ENCODE results near the gene FAM20A.
A peak's percentile ranks its signal among the peaks of the same experiment; 100 is the strongest.
"Not testable (repeated sequence)": the region's sequence is repeated elsewhere in the genome, so short reads cannot be mapped to it uniquely, and the experiment has no call there.

FAM20A gene

GRCh38 chr17:68531252-68531651 lies 69.9 kb downstream of the FAM20A start:
- H3K36me3 ChIP-seq (ENCODE audit: control insufficient read depth in 1 of 2, insufficient read depth in 2 of 2, low read length in 2 of 2) = peaks cover 45 to 87% of the 10 kb centered on the region in 2 donors
- no peak overlapping the region for H3K4me3 ChIP-seq (ENCODE audit: low read depth in 1 of 2, low read length in 2 of 2)
- no peaks in the 10 kb centered on the region for H3K27me3 ChIP-seq (ENCODE audit: control insufficient read depth in 1 of 2, insufficient read depth in 2 of 2, low read length in 2 of 2)
- H3K4me1 ChIP-seq (ENCODE audit: control insufficient read depth in 1 of 2, insufficient read depth in 2 of 2, low read length in 2 of 2) = peaks cover 0 to 12% of the 10 kb centered on the region in 2 donors
- no peak overlapping the region for H3K27ac ChIP-seq (ENCODE audit: low read depth, low read length)
- no peak overlapping the region for H3K9ac ChIP-seq (ENCODE audit: low read depth in 1 of 2, low read length in 2 of 2)
- no peaks in the 10 kb centered on the region for H3K9me3 ChIP-seq (ENCODE audit: control insufficient read depth in 1 of 2, low read length in 2 of 2)

- peaks cover 56 to 88% of the 10 kb centered on the region in 2 donors for H3K36me3 ChIP-seq (ENCODE audit: control insufficient read depth in 1 of 2, insufficient read depth in 2 of 2, low read length in 2 of 2)
- H3K27me3 ChIP-seq (ENCODE audit: control insufficient read depth in 1 of 2, insufficient read depth in 2 of 2, low read length in 2 of 2) = no peaks in the 10 kb centered on the region
- no peak overlapping the region for H3K9ac ChIP-seq (ENCODE audit: low read depth in 1 of 2, low read length in 2 of 2)
- peaks cover 0 to 12% of the 10 kb centered on the region in 2 donors for H3K4me1 ChIP-seq (ENCODE audit: control insufficient read depth in 1 of 2, insufficient read depth in 2 of 2, low read length in 2 of 2)
- no peaks in the 10 kb centered on the region for H3K9me3 ChIP-seq (ENCODE audit: control insufficient read depth in 1 of 2, low read length in 2 of 2)
- no peak overlapping the region for H3K27ac ChIP-seq (ENCODE audit: low read depth, low read length)
- no peak overlapping the region for H3K4me3 ChIP-seq (ENCODE audit: low read depth in 1 of 2, low read length in 2 of 2)
Observed at GRCh38 chr17:68527314-68527713, 73.9 kb downstream of the FAM20A start.

GRCh38 chr17:68526548-68526947 lies 74.6 kb downstream of the FAM20A start:
- Histone ChIP-seq H3K9ac (ENCODE audit: low read depth in 1 of 2, low read length in 2 of 2) (no peak overlapping the region), H3K27ac (ENCODE audit: low read depth, low read length) (no peak overlapping the region), H3K9me3 (ENCODE audit: control insufficient read depth in 1 of 2, low read length in 2 of 2) (no peaks in the 10 kb centered on the region), H3K4me3 (ENCODE audit: low read depth in 1 of 2, low read length in 2 of 2) (no peak overlapping the region), H3K27me3 (ENCODE audit: control insufficient read depth in 1 of 2, insufficient read depth in 2 of 2, low read length in 2 of 2) (no peaks in the 10 kb centered on the region), H3K36me3 (ENCODE audit: control insufficient read depth in 1 of 2, insufficient read depth in 2 of 2, low read length in 2 of 2) (peaks cover 56 to 83% of the 10 kb centered on the region in 2 donors), H3K4me1 (ENCODE audit: control insufficient read depth in 1 of 2, insufficient read depth in 2 of 2, low read length in 2 of 2) (peaks cover 0 to 12% of the 10 kb centered on the region in 2 donors)

GRCh38 chr17:68522266-68522665 lies 78.9 kb downstream of the FAM20A start:
- H3K27me3 ChIP-seq (ENCODE audit: control insufficient read depth in 1 of 2, insufficient read depth in 2 of 2, low read length in 2 of 2) = no peaks in the 10 kb centered on the region
- peaks cover 5 to 18% of the 10 kb centered on the region in 2 donors for H3K4me1 ChIP-seq (ENCODE audit: control insufficient read depth in 1 of 2, insufficient read depth in 2 of 2, low read length in 2 of 2)
- H3K4me3 ChIP-seq (ENCODE audit: low read depth in 1 of 2, low read length in 2 of 2) = no peak overlapping the region
- no peak overlapping the region for H3K9ac ChIP-seq (ENCODE audit: low read depth in 1 of 2, low read length in 2 of 2)
- H3K36me3 ChIP-seq (ENCODE audit: control insufficient read depth in 1 of 2, insufficient read depth in 2 of 2, low read length in 2 of 2) = peaks cover 29 to 72% of the 10 kb centered on the region in 2 donors
- H3K27ac ChIP-seq (ENCODE audit: low read depth, low read length) = no peak overlapping the region
- H3K9me3 ChIP-seq (ENCODE audit: control insufficient read depth in 1 of 2, low read length in 2 of 2) = no peaks in the 10 kb centered on the region

- no peaks in the 10 kb centered on the region for H3K9me3 ChIP-seq (ENCODE audit: control insufficient read depth in 1 of 2, low read length in 2 of 2)
- H3K9ac ChIP-seq (ENCODE audit: low read depth in 1 of 2, low read length in 2 of 2) = no peak overlapping the region
- peaks cover 10 to 14% of the 10 kb centered on the region in 2 donors for H3K4me1 ChIP-seq (ENCODE audit: control insufficient read depth in 1 of 2, insufficient read depth in 2 of 2, low read length in 2 of 2)
- peaks cover 20 to 67% of the 10 kb centered on the region in 2 donors for H3K36me3 ChIP-seq (ENCODE audit: control insufficient read depth in 1 of 2, insufficient read depth in 2 of 2, low read length in 2 of 2)
- no peaks in the 10 kb centered on the region for H3K27me3 ChIP-seq (ENCODE audit: control insufficient read depth in 1 of 2, insufficient read depth in 2 of 2, low read length in 2 of 2)
- no peak overlapping the region for H3K27ac ChIP-seq (ENCODE audit: low read depth, low read length)
- no peak overlapping the region for H3K4me3 ChIP-seq (ENCODE audit: low read depth in 1 of 2, low read length in 2 of 2)
Observed at GRCh38 chr17:68519911-68520310, 81.3 kb downstream of the FAM20A start.

- H3K27ac ChIP-seq (ENCODE audit: low read depth, low read length) = not testable (repeated sequence)
Observed at GRCh38 chr17:68519051-68519450, 82.1 kb downstream of the FAM20A start.

GRCh38 chr17:68518063-68518815 lies 82.9 kb downstream of the FAM20A start:
- Histone ChIP-seq H3K4me3 (ENCODE audit: low read depth in 1 of 2, low read length in 2 of 2) (no peak overlapping the region), H3K27me3 (ENCODE audit: control insufficient read depth in 1 of 2, insufficient read depth in 2 of 2, low read length in 2 of 2) (no peaks in the 10 kb centered on the region), H3K27ac (ENCODE audit: low read depth, low read length) (no peak overlapping the region), H3K9ac (ENCODE audit: low read depth in 1 of 2, low read length in 2 of 2) (no peak overlapping the region), H3K36me3 (ENCODE audit: control insufficient read depth in 1 of 2, insufficient read depth in 2 of 2, low read length in 2 of 2) (peaks cover 13 to 58% of the 10 kb centered on the region in 2 donors), H3K9me3 (ENCODE audit: control insufficient read depth in 1 of 2, low read length in 2 of 2) (no peaks in the 10 kb centered on the region), H3K4me1 (ENCODE audit: control insufficient read depth in 1 of 2, insufficient read depth in 2 of 2, low read length in 2 of 2) (peaks cover 17 to 28% of the 10 kb centered on the region in 2 donors)

More at GRCh38 chr17:68519051-68519450, 82.1 kb downstream of the FAM20A start:
- Histone ChIP-seq H3K4me1 (ENCODE audit: control insufficient read depth in 1 of 2, insufficient read depth in 2 of 2, low read length in 2 of 2) (peaks cover 13 to 23% of the 10 kb centered on the region in 2 donors), H3K36me3 (ENCODE audit: control insufficient read depth in 1 of 2, insufficient read depth in 2 of 2, low read length in 2 of 2) (peaks cover 19 to 65% of the 10 kb centered on the region in 2 donors)
- H3K9me3 ChIP-seq (ENCODE audit: control insufficient read depth in 1 of 2, low read length in 2 of 2); H3K27me3 ChIP-seq (ENCODE audit: control insufficient read depth in 1 of 2, insufficient read depth in 2 of 2, low read length in 2 of 2); H3K9ac ChIP-seq (ENCODE audit: low read depth in 1 of 2, low read length in 2 of 2); H3K4me3 ChIP-seq (ENCODE audit: low read depth in 1 of 2, low read length in 2 of 2): not testable (repeated sequence)

GRCh38 chr17:68517605-68518004 lies 83.6 kb downstream of the FAM20A start:
- not testable (repeated sequence) for H3K9me3 ChIP-seq (ENCODE audit: control insufficient read depth in 1 of 2, low read length in 2 of 2); H3K27ac ChIP-seq (ENCODE audit: low read depth, low read length); H3K27me3 ChIP-seq (ENCODE audit: control insufficient read depth in 1 of 2, insufficient read depth in 2 of 2, low read length in 2 of 2); H3K9ac ChIP-seq (ENCODE audit: low read depth in 1 of 2, low read length in 2 of 2); H3K4me3 ChIP-seq (ENCODE audit: low read depth in 1 of 2, low read length in 2 of 2)
- peaks cover 17 to 28% of the 10 kb centered on the region in 2 donors for H3K4me1 ChIP-seq (ENCODE audit: control insufficient read depth in 1 of 2, insufficient read depth in 2 of 2, low read length in 2 of 2)
- H3K36me3 ChIP-seq (ENCODE audit: control insufficient read depth in 1 of 2, insufficient read depth in 2 of 2, low read length in 2 of 2) = peaks cover 12 to 52% of the 10 kb centered on the region in 2 donors

GRCh38 chr17:68516732-68517131 lies 84.4 kb downstream of the FAM20A start:
- peaks cover 12 to 47% of the 10 kb centered on the region in 2 donors for H3K36me3 ChIP-seq (ENCODE audit: control insufficient read depth in 1 of 2, insufficient read depth in 2 of 2, low read length in 2 of 2)
- no peaks in the 10 kb centered on the region for H3K9me3 ChIP-seq (ENCODE audit: control insufficient read depth in 1 of 2, low read length in 2 of 2)
- H3K4me1 ChIP-seq (ENCODE audit: control insufficient read depth in 1 of 2, insufficient read depth in 2 of 2, low read length in 2 of 2) = peaks cover 17 to 28% of the 10 kb centered on the region in 2 donors
- H3K27me3 ChIP-seq (ENCODE audit: control insufficient read depth in 1 of 2, insufficient read depth in 2 of 2, low read length in 2 of 2) = no peaks in the 10 kb centered on the region
- no peak overlapping the region for H3K9ac ChIP-seq (ENCODE audit: low read depth in 1 of 2, low read length in 2 of 2)
- no peak overlapping the region for H3K4me3 ChIP-seq (ENCODE audit: low read depth in 1 of 2, low read length in 2 of 2)
- no peak overlapping the region for H3K27ac ChIP-seq (ENCODE audit: low read depth, low read length)

- H3K36me3 ChIP-seq (ENCODE audit: control insufficient read depth in 1 of 2, insufficient read depth in 2 of 2, low read length in 2 of 2) = peaks cover 12 to 39% of the 10 kb centered on the region in 2 donors
- no peaks in the 10 kb centered on the region for H3K27me3 ChIP-seq (ENCODE audit: control insufficient read depth in 1 of 2, insufficient read depth in 2 of 2, low read length in 2 of 2)
- no peak overlapping the region for H3K27ac ChIP-seq (ENCODE audit: low read depth, low read length)
- H3K9me3 ChIP-seq (ENCODE audit: control insufficient read depth in 1 of 2, low read length in 2 of 2) = no peaks in the 10 kb centered on the region
- peaks cover 17 to 35% of the 10 kb centered on the region in 2 donors for H3K4me1 ChIP-seq (ENCODE audit: control insufficient read depth in 1 of 2, insufficient read depth in 2 of 2, low read length in 2 of 2)
- peak overlapping the region in 1 of 2 donors; percentile 88 for H3K4me3 ChIP-seq (ENCODE audit: low read depth in 1 of 2, low read length in 2 of 2)
- H3K9ac ChIP-seq (ENCODE audit: low read depth in 1 of 2, low read length in 2 of 2) = peak overlapping the region; percentile 32 to 100
Observed at GRCh38 chr17:68514831-68515635, 86.1 kb downstream of the FAM20A start.
